ENCODE measurements around the gene CCDC102A. TPM values are rescaled to one million over a fixed set of nuclear protein-coding genes. Genes with fewer than 3 reads are reported as not detected.

CCDC102A gene
- total and polyA plus RNA-seq, 2 of the 13 experiments (the other 11 are each of a cell fraction or from before 2014, with no cell fraction given) = 2.1 to 2.8 TPM

DNA sequence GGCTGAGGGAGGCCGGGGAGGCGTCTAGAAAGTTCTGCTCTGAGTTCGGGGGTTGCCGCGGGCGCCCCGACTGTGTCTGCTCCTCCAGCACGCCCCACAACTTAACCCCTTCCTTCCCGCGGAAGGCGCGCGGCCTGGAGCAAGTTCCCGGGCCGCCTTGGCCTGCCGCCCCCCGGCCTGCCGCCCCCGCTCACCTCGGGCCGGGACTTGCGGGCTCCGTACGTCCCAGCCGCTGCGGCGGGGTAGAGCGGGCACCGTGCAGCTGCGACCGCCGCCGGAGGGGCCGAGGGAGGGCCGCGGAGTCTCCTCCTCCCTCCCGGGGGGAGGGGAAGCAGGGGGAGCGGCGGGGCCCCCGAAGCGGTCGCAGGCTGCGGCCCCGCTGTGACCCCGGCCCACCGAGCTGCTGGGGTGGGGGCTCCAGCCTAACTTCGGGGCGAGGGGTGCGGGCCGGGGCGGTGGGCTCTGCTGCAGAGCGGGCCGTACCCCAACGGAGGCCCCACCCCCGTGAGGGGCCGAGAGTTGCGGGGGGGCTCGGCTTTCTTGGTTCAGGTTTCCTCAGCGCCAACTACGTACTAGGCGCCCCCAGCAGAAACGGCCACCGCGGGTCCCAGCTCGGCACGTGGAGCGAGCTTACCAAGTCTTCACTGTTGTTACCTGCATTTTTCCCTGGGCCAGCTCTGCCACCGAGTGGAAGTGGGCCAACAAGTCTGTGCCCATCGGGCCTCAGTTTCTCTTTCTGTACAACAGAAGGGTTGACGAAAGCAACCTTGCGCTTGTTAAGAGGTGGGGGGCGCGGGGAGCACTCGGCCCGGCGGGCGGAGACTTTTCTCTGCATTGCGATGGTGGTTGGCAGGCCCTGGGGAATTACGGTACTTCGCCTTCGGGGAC, at the start of gene CCDC102A (continued):
- TF ChIP-seq, protein P1, sequence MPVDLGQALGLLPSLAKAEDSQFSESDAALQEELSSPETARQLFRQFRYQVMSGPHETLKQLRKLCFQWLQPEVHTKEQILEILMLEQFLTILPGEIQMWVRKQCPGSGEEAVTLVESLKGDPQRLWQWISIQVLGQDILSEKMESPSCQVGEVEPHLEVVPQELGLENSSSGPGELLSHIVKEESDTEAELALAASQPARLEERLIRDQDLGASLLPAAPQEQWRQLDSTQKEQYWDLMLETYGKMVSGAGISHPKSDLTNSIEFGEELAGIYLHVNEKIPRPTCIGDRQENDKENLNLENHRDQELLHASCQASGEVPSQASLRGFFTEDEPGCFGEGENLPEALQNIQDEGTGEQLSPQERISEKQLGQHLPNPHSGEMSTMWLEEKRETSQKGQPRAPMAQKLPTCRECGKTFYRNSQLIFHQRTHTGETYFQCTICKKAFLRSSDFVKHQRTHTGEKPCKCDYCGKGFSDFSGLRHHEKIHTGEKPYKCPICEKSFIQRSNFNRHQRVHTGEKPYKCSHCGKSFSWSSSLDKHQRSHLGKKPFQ (CRISPR knock-in tag; IDR thresholded peaks at IDR 0.05; ENCODE audit: insufficient replicate concordance) = no peak
- TF ChIP-seq NR2F2 (IDR thresholded peaks at IDR 0.05; ENCODE audit: borderline replicate concordance, low read depth) (no peak), MIER3 (CRISPR knock-in tag; IDR thresholded peaks at IDR 0.05; ENCODE audit: borderline replicate concordance) (no peak; the same call in 1 of the 2 replicates), ATAD3A (CRISPR knock-in tag; IDR thresholded peaks at IDR 0.05) (no peak), NRL (CRISPR knock-in tag; IDR thresholded peaks at IDR 0.05; ENCODE audit: borderline replicate concordance) (peak; percentile 72; the same call in 1 of the 2 replicates), TCF12 (IDR thresholded peaks at IDR 0.05) (no peak), TCF12 (CRISPR knock-in tag; IDR thresholded peaks at IDR 0.05) (peak; percentile 65; the same call in 1 of the 2 replicates), SP4 (CRISPR knock-in tag; IDR thresholded peaks at IDR 0.05) (peak; percentile 42; the same call in 1 of the 2 replicates), ZIK1 (CRISPR knock-in tag; IDR thresholded peaks at IDR 0.05; ENCODE audit: borderline replicate concordance, low read depth) (no peak), HDAC1 (CRISPR knock-in tag; IDR thresholded peaks at IDR 0.05) (peak; percentile 42), NFKB2 (CRISPR knock-in tag; IDR thresholded peaks at IDR 0.05; ENCODE audit: borderline replicate concordance) (peak; percentile 71; the same call in 1 of the 2 replicates), ZNF138 (CRISPR knock-in tag; IDR thresholded peaks at IDR 0.05; ENCODE audit: low read depth) (no peak; the same call in 1 of the 2 replicates), TMF1 (CRISPR knock-in tag; IDR thresholded peaks at IDR 0.05; ENCODE audit: low read depth) (0 out of 2 replicates have a peak, but pooled peaks have one; percentile 29), SOX5 (CRISPR knock-in tag; IDR thresholded peaks at IDR 0.05; ENCODE audit: borderline replicate concordance) (no peak), RBM39 (IDR thresholded peaks at IDR 0.05; ENCODE audit: low read depth, low read length, poor library complexity, severe bottlenecking) (peak; percentile 74), ZBTB38 (CRISPR knock-in tag; IDR thresholded peaks at IDR 0.05) (no peak), RNF2 (conservative IDR thresholded peaks at IDR 0.05; ENCODE audit: low read depth) (peak; percentile 37; the same call in 1 of the 2 replicates), ZNF546 (CRISPR knock-in tag; conservative IDR thresholded peaks at IDR 0.05) (no peak), ZZZ3 (CRISPR knock-in tag; IDR thresholded peaks at IDR 0.05; ENCODE audit: borderline replicate concordance) (no peak), ZFP91 (CRISPR knock-in tag; IDR thresholded peaks at IDR 0.05; ENCODE audit: borderline replicate concordance) (peak; percentile 80; the same call in 1 of the 2 replicates), ZNF816 (CRISPR knock-in tag; IDR thresholded peaks at IDR 0.05; ENCODE audit: borderline replicate concordance) (no peak), ZSCAN21 (CRISPR knock-in tag; IDR thresholded peaks at IDR 0.05; ENCODE audit: borderline replicate concordance) (0 out of 2 replicates have a peak, but pooled peaks have one; percentile 35)
- TF ChIP-seq, protein P2, sequence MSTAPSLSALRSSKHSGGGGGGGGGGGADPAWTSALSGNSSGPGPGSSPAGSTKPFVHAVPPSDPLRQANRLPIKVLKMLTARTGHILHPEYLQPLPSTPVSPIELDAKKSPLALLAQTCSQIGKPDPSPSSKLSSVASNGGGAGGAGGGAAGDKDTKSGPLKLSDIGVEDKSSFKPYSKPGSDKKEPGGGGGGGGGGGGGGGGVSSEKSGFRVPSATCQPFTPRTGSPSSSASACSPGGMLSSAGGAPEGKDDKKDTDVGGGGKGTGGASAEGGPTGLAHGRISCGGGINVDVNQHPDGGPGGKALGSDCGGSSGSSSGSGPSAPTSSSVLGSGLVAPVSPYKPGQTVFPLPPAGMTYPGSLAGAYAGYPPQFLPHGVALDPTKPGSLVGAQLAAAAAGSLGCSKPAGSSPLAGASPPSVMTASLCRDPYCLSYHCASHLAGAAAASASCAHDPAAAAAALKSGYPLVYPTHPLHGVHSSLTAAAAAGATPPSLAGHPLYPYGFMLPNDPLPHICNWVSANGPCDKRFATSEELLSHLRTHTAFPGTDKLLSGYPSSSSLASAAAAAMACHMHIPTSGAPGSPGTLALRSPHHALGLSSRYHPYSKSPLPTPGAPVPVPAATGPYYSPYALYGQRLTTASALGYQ (CRISPR knock-in tag; IDR thresholded peaks at IDR 0.05) = 0 out of 2 replicates have a peak, but pooled peaks have one; percentile 57
- TF ChIP-seq, protein P3, sequence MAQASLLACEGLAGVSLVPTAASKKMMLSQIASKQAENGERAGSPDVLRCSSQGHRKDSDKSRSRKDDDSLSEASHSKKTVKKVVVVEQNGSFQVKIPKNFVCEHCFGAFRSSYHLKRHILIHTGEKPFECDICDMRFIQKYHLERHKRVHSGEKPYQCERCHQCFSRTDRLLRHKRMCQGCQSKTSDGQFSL (CRISPR knock-in tag; IDR thresholded peaks at IDR 0.05) = 0 out of 2 replicates have a peak, but pooled peaks have one; percentile 49

Data from HepG2 (cell line).